NCI-H1694 treated with DMSO at 0.1 percent for 48 hours (cell line): Measurements from ENCODE around the gene NRP2.

Source experiments
- DNase-seq: peaks from one replicate; lab custom pipeline; 2025; lab: John Stamatoyannopoulos, UW

Gene NRP2

DNA sequence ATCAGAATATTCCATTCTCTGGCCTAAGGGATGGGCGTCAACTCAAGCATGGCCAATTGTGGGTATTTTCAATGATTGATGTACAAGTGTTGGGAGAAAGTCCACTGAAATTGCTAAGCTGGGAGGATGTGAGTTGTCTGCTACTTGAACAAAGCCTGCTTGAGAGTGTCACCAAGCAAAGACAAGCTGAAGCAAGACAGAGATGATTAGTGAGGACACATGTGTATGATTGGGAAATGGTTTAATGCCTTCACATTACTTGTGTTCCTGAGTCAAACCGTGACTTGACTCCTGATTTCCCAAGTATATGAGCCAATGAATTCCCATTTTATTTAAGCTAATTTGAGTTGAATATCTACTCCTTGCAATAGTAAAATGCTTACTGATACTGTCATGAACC is 23.7 kb upstream of the NRP2 start:
- no peak for DNase-seq

DNA sequence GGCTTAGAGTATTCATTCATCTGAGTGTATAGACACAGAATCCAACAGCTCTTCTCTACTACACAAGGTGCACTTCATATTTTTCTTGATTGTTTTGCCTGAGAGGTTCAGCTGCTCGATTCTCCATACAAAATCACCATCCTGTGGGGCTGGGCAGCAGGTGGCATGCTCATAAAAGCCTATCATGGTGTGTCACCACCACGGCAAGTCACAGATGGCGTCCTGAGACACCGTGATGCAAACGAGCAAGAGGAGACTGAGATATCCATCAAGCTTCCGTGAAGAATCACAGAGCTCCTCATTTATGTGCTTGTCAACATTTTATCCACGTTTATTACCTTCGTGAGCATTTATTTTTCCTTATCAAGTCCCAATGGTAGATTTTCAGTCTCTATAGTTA is 22.4 kb upstream of the NRP2 start:
- DNase-seq: peak; percentile 72

DNA sequence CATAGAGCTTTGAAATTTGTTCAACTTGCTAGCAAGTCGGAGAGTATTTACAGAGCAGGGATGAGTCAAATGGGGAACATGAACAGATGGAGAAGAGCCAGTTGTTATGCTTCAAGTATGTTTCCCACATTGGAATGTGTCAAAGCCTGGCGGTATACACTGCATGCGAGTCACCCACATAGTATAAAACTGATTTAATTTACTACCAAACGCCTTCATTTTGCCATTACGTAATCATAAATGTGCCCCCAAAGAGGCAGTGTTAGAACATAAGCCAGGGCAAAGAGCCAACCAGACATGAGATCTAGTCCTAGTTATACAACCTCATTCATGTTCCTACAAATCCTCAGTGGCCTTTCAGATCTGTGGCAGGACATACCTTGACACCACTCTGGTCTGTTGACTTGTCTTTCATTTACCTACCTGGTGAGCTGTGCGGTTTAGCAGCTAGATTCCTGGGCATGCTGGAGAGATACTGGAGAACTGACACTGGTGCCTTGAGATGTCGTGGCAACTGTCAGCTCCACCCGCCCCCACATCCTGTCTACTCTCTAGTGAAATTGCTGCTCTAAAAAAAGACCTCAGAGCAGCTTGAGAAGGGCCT is 21.7 kb upstream of the NRP2 start:
- peak; percentile 74 for DNase-seq

DNA sequence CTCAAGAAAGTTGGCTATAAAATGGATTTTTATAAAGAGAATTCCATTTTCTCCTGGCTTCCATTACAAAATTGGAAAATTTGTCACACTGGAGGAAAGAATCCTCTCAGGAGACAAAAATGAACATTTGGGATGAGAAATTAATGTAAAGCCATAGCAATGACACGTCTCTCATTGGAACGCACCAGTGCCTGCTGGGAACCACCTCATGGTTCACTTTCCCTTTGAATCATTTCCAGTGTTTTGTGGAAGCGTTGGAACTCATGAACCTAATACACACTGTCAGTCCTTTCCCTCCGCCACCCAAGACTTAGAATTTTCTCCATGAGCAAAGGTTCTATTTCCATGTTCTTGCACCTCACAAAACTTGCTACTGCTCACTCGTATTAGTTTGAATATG is 21.0 kb upstream of the NRP2 start:
- no peak for DNase-seq

DNA sequence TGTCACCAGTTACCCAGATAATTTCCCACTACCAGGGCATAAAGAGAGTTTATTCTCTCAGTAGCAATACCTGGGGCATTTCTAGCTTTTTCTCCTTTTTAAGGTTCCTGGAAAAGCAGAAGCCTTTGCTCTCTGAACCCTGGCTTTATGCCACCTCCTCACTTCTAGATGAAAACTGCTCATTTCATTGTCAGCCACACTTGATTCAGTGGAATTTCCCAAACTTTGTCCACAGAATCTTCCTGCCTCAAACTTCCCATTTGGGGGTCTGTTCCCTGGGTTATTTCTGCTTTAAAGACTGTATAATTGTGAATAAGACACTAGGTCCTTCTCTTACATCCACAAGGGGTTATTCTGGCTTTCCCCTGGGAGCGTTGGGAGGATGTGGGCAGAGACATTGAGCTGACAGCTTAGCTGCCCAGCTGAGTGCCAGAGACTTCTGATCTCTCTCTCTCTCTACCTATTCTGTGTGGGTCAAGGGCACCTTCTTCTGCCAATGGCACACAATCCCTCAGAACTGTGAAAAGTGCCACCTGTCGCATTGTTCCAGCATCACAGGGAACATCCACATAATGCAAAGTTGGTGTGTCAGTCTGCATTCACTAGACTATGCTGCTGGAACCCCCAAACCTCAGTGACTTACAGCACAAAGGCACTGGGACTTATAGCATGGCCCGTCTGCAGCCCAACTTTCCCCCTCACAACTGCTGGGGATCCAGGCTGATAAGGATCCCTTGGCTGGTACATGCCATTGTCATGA is 19.9 kb upstream of the NRP2 start:
- no peak for DNase-seq

DNA sequence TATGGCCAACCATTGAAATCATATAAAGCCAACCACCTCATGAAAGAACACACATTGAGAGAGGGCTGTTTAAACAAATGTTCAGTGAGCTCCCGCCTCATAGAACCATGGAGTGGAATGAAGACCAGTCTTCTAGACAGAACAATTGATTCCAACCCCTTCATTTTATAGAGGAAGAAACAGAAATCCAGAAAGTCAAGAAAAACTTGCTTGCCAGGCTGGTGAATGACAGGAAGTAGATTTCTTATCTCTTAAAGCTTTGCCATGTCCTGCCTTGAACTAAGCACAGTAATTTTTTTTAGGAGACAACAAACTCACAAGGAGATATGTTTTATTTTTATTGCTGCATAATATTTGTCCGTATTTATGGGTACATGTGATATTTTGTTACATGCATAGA is 16.5 kb upstream of the NRP2 start:
- DNase-seq: no peak

DNA sequence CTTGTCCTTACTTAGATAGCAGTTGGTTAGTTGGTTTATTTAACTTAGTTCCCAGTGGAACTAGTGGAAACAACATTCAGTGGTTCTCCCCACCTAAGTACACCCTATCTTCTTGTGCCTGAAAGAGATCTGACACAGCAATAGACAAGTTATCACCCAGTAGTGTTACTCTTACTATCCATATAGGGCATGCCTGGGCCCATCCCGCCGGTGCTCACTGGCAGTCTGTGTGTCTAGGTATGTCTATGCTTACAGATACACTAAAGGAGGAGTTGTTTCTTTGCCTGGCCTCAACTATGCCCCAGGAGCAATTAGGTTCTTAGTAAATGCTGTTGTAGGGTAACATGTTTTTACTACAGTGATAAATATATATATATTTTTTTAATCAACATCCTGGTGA is 12.0 kb upstream of the NRP2 start:
- no peak for DNase-seq

DNA sequence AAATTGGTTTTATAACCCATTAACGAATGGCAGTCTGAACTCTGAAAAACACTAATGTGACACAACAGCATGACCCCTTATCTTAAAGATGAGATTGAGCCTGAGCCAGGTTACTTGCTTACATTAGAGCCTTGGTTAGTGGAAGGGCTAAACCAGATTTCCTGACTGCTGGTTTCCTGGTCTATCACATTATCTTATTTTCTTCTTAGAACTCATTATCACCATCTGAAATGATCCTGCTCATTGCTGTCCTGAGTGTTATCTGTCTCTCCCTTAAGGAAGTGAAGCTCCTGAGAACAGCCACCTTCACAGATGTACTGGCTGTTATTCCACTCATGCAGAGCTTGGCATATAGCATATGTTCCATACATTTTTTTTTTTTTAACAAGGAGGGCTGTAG is 9.0 kb upstream of the NRP2 start:
- DNase-seq: no peak

DNA sequence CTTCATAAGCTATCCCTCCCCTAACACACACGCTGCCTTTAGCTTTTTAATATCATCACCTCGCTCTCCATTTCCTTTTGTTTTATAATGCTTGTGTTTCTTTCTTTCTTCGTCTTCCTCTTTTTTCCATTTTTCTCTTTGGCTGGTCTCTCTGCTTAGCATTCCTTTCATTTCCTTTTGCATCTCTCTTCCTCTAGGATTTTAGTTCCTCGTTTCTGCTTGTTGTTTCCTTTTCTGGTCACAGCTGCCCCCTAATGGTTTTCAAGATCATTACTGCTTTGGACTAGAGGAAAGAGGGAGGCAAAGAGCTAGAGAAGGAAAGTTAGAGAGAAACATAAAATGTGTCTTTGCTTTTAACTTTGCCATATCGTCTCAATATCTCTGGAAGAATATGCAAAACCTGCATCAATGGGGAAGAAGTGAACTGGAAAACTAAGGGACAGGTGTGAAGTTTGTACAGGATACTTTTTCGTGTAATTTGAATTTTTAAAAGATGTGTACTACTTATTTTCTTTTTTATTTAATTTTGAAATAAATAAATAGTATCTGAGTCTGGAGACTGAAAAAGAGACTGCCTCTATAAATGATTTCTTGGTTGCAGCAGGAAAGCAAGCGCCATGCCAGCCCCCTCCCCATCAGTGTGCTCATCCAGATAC is 6.3 kb upstream of the NRP2 start:
- peak; percentile 85 for DNase-seq

DNA sequence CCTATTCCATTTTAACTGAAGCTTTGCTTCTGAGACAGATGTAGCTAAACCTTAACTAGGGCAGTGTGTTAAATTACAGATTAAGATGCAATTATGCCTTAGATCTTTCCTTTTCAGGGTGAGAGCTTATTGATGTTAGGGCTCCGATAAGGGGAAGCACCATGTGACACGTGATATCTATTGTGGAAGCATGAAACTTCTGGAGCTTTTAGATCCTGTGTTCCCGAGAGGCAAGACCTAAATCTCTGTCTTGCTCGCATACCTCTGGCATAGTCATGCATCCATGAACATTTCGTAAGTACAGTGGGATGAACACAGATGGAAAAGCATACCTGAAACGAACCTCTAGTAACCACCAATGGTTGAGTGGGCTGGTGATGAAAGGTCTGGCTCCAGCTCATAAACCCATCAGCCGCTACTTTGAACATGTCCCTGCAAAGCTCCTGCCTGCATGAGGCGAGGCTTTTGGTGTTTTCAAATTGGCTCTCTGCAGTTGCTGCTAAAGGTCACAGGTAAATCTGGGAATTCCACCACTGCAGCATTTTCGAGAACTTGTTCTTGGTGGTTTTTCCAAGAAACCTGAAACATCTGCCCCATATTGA is 3.7 kb upstream of the NRP2 start:
- DNase-seq: no peak

DNA sequence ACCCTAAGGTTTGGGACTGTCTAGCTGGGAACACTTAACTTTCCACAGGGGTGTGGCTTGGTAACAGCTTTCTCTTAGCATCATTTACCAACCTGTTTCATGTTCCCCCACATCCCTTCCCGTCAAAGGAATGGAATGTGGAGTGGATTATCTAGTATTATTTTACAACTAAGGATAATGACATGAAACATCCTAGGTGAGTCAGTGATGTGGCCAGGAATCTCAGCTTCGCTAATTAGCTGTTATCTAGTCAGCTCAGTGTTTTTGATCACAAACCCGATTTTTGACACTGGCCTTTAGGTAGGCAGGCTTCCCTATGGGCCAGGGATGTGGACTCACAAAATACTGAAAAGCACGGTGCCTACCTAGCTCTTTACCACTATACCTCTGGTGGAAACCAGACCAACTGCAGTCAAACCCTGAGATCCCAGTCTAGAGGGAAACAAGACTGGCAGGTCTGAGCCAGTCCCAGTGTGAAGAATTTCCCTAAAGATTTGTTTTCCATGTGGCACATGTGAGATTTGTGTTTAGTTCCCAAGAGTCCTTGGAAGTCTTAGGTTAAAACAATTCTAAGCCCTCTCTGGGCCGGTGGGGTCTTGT is 2.8 kb upstream of the NRP2 start:
- no peak for DNase-seq

DNA sequence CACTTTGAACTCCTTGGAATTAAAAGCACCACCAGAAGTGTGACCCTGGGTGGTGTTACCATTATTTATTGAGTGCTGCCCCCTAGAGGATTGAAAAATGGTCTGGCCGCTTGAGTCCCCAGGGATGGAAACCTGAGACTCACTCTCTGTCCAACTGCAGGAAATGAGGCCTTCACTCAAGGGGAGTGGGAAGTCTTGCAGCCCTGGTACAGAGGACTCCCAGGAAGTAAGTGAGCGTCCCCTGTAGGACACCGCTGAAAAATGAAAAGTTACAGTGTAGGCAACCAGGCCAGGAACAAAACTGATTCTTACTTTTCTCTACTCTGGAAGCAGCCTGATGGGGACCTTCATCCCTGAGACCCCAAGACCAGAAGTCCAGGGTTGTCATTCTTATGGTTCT is 2.2 kb upstream of the NRP2 start:
- peak; percentile 60 for DNase-seq

DNA sequence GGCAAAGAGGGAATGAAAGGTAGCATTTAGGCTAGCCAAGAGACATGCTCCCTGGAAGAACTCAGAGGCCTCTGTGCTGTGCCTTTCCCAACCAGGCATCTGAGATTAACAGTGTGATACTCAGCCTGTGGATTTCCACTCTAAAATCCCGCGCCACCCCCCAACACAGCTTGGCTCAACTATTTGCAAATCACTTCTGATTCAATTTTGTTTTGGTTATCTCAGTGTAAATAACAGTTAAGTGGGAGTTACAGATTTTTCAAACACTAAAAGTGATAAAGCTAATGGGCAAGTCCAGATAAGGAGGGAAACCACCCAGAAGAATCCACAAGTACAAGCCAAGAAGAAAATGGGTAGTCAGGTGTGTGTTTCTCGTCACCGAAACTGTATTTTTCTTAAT is 1.4 kb upstream of the NRP2 start:
- DNase-seq: no peak

DNA sequence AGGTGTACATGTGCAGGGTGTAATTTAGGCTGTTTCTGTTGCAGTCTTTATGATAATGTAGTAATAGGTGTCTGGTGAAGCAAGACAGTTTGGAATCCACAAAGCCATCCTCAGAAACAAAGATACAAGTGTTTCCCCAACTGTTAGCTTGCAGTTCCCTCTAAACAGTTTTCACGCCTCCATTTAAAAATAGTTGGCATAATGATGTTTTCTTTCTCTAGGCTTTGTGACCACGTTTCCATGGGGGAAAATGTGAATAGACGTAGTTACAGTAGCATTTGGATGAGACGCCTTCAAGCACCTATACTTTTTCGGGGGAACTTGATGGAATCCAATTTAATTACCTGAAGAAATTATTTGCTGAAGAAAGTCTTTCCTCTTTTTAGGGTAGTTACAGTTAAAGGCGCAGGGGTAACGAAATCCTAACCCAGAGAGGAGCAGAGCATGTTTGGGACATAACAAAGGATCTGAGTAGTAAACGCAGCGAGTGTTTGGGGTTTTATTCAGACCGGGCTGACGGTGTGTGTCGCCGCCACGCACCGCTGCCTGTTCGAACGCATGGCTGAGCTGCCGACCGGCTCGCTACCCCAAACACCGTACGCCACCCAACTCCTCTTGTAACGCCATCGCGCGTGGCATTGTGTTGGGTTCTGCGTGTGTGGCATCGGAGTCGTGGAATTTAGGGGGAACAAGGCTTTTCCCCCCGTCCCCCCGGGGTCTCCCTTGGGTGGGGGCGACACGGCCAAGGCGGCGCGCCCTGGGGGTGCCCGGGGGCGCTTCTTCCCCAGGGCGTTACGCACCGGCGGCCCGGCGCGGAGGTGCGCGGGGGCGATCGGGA is 681 bp upstream of the NRP2 start:
- DNase-seq: peak; percentile 37

DNA sequence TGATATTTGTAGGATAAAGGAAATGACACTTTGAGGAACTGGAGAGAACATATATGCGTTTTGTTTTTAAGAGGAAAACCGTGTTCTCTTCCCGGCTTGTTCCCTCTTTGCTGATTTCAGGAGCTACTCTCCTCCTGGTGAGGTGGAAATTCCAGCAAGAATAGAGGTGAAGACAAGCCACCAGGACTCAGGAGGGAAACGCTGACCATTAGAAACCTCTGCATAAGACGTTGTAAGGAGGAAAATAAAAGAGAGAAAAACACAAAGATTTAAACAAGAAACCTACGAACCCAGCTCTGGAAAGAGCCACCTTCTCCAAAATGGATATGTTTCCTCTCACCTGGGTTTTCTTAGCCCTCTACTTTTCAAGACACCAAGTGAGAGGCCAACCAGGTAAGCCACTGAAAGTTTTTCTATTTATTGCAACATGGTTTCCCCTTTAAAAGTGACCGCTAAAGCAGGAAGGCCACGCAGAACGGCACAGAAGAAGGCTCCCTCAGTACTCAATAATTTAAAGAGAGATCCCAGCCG is 735 bp downstream of the NRP2 start:
- no peak for DNase-seq

DNA sequence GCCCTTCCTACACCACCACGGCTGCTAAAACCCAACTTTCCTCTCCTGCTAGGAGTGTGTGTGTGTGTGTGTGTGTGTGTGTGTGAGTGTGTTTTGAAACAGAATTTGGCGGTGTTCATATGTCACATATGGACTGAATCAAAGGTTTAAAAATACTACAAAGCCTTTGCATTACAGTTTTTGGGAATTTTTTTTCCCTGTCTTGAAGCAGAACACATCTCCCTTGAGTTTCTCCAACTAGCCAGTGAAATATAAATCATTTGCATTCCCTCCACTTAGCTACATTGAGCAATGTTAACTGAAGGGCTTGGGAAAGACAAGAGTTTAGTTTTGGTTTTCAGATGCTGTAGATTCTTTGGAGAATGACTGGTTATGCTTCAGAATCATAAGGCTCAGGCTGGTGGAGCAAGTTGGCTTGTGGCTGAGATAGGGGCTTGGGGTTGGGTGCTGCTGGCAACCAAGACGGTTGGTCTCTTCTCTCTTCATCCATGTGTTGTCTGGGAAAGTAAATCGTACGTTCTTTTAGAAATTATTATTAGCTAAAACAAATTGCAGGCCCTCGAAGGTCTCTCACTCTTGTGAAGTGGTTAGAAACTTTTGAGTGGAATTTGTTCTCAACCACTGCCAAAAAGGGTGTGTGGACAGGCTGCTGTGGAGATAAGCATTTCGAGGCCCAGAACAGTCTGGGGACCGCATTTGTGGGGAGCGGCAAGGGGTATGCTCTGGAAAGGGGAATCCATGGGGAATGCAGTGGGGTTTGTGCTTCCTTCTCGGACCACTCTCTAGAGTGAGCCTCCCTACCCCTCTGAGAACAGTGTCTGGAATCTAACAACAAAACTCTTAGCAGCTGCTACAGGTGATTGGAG is 1.4 kb downstream of the NRP2 start:
- no peak for DNase-seq

DNA sequence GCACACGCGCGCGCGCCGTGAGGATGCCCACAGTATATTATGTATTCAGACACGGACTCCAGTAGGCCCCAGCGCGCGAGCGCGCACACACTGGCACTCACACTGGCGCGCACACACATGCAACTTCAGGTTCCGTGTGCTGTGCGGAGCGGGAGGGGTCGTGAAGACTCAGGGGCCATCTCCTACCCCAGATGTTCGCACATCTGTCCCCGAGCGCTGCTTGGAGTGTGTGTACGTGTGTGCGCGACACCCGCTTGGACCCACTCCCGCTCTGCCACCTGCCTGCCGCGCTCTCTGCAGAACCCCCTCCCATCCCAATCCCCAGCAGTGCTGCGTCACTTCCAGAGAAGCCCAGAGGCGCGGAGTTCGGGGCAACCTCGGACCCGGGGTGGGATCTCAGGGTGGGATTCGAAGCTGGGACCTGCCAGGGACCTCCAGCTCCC is 2.6 kb downstream of the NRP2 start:
- no peak for DNase-seq

DNA sequence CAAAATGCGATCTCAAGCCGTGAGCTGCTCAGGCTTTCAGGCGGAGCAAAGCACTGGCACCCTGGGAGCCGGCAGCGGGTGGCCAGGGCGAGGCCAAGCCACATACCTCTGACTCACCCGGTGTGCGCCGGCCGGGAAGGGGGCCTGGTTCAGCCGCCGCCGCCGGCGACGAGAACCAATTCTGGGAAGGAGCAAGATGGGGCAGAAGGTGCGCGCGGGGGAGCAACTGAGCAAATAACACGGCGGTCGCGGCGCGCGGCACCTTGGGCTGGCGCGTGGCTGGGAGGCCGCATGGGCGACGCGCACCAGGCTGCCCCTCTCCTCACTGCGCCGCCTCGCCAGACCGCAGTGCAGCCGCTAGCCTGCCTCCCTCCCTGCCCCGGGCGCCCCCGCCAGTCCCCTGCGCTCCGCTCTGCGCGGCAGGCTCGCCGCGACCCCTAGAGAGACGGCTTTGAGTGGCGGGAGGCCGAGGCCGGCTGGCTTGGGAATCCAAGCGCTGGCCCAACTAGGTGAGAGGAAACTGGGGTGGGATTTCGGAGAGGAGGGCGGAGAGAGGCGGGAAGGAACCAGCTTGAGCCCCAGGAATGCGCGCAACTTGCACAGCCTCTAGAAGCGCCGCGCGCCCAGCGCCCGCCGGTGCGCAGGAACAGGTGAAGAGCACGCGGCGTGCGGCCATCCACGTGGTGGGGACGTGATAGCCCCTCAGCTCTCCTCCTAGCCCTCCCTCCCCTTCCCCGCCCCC is 3.2 kb downstream of the NRP2 start:
- no peak for DNase-seq

DNA sequence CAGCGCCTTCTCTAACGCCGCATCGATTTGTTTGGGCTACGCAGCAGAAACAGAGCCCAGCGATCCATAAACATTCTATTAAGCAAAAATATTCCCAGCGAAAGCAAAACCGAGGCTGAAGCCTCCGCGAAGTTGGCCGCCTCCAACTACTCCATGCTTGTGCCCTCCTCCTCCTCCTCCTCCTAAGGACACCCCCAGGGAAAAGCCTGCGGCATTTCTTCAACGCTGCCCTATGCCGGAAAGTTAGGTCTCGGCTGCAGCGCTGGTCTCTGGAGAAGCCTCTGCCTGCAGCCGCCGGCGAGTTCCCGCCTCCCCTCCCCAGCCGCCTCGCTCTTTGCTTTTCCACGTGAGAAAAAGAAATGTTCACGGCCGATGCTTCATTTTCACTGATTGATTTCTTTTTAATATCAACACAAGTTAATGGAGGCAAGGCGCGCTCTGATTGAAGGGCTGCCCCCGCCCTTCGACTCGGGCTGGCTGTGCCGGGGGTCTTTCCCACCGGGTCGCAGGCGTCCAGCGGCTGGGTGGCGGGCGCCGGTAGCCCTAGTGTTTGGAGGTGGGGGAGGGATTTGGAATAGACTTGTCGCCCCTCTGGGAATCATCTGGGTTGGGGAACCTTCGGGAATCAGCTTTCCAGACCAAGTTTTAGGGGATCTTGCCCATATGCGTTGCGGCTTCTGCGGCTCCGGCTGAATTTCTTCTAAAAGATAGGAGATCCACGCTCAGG is 3.9 kb downstream of the NRP2 start:
- DNase-seq: no peak
